Measurements from ENCODE around the gene RANBP17. TPM values are rescaled to one million over a fixed set of nuclear protein-coding genes. Genes with fewer than 3 reads are reported as not detected.

RANBP17 gene
- total RNA-seq (2022; extraction: Qiagen RNA extraction; ENCODE audit: low read depth) = 1.9 to 3.1 TPM (median 2.3 TPM) in 5 replicates

DNA sequence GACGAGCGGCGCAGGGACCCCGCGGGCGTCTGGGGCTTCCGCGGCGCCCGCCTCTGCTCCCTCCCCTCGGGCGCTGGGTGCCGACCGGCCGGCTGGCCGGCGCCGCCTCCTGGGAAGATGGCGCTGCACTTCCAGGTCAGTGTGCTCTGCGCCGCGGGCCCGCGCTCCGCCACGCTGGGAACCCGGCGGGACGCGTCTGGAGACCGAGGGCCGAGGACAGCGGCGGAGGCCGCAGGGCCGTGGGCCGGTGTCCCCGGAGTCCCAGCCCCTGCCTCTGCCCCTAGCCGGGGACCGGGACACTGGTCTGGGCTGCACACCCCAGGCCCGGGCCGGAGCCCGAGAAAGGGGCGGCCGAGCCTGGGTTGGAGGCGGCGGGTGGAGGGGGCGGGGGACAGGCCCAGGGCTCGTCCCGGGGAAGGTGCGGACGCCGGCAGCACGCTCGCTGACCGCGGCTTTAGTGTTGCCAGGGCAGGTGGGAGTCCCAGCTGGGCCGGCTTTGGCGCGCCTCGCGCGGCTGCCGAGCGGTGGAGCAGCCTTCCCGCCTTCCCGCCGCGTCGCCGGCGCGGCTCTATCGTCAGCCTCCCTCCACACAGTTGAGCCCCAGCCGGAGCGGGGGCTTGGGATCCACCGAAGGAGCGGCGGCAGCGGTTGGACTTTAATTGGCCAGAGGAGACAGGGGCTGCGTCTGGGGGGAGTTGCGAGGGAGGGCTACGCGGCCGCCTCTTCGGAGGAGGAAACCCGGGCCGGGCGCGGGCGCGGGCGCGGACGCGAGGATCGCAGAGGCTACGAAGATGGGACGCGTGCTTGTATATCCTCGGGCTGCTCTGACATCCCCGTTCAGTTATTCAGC is at the start of gene RANBP17:
Gene RANBP17, plus strand, starts transcription at position 102 of the 850 bp plus-strand sequence.

DNA sequence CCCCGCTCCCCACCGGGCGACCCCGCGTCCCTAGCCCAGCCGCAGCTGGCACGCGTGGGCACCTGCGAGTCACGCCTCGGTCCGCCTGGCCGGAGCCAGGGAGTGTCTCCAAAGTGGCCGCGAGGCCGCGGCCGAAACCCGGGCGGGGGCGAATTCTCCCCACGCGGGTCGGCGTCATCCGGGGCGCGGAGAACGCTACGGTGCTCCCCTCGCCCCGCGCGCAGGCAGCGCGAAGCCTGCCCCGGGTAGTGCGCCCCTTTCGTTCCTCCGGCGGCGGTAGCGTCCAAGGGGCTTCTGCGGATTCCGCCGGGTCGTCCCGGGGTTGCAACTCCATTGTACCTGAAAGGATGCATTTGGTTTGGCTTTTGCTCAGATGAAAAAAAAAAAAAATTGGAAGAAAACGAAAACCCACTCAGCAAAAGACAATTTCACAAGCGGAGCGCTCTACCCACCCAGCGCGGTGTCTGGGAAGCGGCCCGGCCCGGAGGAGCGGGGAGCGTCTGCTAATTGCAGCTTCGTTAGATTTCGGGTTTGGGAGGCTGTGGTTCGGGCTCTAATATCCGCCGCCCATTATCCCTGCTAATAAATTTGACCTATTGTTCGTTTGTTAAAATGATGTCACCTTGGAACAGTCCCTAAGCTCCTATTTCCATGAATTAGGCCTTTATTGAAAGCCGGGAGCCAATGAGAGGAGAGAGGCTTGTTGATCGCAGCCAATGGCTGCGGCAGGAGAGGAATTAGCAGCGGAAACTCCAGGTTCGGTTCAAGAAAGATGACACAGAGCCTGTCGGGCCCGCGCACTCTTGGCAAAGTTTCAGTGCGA is 446.8 kb downstream of the RANBP17 start, which contains the start of gene TLX3:
Gene TLX3, plus strand, starts transcription at position 796 of the 823 bp plus-strand sequence. CDS start 118 bp downstream, outside the sequence.

Other genes with a start within 250 kb of the RANBP17 start
- gene GABRP, start 78.3 kb upstream of the RANBP17 start, total RNA-seq (2022; extraction: Qiagen RNA extraction; ENCODE audit: low read depth) = not detected in 5 replicates